GM19035 (cell line): ENCODE results near the gene LRRN2.

Experiments
- ATAC-seq: cut with Tn5 transposase; IDR thresholded peaks from one replicate; pipeline ENCODE4 v1.9.1; 2021; ENCODE audit not compliant: unreplicated experiment

Gene LRRN2

DNA sequence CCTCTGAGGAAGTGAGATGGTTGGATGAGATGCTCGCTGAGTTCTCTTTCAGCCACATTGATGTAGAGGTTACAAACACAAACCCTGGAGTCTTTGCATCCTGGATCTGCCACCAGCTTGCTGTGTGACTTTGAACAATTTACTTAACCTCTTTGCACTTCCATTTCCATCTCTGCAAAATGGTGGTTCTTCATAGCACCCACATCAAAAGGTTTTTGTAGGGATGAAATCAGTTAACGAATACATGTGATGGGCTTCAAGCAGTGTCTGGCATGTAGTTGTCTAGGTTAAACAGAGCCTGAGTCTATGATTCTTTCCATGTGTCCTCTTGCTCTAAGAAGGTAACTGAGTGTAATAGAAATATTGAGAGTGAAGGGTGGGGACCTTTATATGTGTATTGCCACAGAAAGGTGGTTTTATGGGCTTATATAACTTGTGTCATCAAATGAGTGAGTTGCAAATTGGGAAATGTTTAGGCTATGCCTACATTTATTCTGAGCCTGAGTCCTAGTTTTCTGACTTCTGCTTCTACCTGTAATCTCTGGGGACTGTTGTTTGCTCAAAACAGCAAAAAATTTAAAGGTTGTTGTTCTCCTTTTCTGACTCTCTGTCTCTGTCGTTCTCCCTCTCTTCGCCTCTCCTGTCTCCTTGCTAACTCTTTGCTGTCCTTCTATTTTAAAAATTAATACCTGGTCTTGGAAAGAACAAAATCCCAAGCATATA is 27.3 kb upstream of the LRRN2 start:
- no peak for ATAC-seq

DNA sequence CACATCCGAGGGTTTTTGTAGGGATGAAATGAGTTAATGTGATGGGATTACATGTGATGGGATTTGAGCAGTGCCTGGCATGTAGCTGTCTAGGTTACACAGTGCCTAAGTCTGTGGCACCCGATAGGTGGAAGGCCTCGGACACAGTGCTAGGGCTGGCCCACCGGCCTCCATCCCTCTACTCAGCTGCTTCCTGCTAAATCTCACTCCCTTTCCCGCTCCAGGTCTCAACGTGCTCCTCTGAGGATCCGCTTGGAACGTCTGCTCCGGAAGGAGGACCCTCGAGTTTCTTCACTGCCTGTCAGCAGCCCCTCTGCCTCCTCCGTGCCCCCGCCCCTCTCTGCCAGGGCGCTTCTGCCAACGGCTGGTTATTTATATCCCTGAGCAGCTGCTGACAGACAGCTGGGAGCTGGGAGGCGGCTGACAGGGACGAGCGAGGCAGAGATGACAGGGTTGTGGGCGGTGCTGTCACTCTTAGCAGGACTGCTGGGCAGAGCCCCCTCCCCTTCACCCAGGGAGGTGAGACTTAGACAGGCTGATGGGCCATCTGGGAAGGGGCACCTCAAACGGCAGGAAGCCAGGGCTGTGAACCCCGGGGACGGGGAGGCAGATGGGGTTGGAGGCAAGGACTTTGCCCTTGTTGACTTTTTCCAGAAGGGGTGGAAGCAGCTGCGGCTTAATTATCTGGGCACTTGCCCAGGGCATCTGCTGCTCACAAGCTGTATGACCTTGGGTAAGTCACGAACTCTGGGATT is 26.6 kb upstream of the LRRN2 start:
- ATAC-seq, result no peak

DNA sequence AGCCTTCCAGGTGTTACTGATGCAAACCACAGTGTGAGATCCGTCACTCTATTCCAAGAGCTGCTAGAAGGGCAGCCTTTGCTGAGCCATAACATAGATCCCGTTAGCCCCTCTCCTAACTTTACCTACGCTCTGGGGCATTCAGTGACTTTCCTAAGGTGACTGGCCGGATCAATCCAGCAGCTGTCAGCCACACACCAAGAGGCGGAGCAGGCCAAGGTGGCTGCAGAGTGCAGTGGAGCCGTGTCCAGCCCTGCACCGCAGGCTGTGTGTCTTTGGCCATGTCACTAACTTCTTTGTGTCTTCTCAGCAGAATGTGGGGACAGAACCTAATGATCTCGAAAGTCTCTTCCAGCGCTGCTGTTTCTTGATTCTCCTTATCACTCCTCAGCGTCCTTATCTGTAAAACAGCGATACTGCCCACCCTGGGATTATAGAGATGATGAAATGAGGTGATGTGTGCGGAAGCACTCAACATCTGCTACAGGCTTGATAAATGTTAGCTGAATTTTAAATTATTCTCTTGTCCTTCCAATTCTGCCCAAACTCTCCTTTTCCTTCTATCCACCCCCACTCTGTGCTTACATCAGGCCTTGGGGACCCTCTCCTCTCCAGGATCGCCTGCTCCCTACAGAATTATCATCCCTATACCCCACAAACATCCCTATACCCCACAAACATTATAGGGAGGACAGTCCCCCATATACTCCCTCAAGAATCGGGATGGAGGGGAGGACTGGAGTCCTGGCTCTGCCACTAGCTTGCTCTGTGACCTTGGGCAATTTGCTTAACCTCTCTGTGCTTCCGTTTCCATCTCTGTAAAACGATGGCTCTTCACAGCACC is 25.8 kb upstream of the LRRN2 start:
- ATAC-seq, result no peak

DNA sequence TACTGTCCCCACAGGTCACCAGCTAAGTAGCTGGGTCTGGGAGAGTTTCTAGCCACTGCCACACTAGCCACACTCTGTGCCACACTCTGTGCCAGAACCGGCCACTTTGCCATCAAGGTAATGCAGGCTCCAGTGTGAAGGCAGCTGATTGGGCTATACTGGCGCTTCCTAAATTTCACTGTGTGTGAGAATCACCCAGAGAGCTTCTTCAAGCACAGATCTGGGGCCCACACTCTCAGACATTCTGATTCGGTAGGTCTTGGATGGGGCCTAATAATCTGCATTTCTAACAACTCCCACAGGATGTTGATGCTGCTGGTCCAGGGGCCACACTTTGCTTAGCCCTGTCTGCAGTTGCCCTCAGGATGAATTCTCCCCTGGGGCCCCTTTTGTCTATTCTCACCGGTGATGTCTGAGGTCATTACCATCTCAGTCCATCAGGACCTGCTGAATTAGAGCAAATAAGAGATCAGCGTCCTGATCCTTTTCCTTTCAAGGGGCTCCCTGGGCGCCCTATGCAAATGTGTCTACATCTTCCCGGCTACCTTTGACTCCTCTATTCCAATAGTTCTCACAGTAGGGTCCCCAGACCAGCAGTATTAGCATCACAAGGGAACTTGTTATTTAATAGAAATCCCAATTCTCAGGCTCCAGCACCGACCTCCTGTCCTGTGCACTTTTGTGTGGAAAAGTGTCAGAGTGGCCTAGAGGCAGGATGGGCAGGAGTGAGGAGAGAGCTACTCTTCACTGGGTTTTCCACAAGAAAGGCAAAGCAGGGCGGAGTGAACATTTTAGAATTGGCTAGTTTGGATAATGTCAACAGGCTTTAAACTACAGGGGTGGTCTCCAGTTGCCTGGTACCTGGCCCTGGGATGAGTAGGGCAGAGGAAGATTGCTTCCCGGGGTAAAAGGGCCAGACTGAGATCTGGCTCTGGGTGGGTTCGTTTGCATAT is 24.7 kb upstream of the LRRN2 start:
- ATAC-seq, result no peak

DNA sequence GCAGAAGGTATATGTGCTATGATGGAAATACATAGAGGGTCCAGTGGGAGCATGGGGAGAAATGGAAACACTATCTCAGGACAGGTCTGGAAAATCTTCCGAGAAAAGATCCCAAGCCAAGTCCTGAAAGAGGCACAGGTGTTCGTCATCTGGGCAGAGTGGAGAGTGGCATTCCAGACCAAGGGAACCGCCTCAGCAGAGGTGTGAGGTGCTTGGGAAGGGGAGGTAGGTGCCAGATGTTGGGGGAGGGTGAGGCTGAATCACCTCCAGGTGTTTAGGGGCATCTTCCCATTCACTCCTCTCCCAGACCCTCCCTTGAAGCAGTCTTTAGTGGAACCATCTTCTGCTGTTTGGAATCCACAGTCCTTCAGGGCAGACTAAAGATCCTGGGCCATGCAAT is 23.5 kb upstream of the LRRN2 start:
- no peak for ATAC-seq

DNA sequence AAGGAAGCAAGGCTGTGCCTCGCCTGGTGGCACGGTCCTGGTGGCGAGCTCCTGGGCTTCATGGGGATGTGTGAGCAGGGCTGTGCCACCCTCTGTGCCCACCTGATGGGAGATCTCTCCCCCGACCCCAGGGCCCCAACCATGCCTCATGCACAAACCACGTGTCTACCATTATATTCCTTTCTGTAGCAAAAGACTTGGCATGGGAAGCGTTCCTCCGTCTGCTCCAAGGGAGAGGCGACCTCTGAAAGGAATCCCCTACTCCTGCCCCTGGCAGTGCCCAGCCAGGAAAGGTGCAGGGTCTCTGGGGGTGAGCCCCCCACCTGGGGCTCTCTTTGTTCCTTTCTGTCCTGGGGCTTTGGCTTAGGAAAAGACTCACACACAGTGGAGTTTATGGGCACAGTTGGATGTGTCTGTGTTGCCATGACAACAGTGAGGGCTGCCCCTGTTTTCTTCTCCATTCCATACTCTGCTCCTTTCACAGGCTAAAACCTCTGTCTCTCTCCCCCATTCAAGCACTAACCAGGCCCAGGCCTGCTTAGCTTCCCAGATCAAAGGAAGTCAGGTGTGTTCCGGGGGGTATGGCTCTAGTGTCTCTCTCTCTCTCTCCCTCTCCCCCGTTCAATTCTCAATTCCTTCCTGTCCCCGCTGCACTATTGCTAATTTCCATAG is 21.4 kb upstream of the LRRN2 start:
- no peak for ATAC-seq

DNA sequence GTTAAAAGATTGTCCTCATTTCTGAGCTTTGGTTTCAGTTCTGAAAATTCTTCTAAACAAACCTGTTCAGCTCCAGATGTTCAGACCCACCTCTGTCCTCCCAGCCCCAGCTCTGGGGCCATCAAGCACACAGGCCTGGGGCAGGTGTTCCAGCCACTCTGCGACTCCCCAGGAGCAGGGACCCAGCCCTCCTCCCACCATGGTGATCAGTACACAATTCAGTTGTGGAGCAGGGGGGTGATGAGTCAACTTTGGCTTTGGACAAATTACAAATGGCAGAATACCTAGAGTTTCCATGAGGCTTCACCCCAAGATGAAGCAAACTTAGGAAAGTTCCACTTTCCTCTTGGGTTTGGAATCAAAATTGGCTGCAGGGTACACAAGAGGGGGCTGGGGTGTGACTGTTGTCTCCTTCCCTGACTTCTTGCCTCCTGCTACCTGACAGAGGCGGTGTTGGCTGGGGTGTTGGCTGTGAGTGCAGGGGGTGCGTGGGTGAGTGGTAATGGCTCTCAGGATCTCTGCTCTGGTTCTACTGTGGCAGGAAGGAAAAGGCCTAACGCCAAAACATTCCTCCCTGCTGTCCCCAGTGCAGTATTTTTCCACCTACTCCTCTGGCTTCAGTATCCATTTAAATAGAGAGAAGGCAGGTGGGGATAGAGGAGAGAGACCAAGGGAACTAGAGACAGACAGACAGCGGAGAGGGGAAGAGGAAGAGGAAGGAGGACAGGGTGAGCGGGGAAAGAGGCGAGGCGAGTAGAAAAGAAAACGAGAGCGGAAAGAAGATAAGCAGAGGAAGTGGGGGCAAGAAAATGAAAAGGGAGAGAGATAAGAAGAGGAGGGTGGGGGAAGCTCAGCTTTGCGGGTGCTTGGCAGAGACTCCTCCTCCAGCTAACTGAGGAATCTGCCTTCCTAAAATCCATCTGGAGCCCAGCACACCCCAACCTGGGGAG is 20.6 kb upstream of the LRRN2 start:
- no peak for ATAC-seq

DNA sequence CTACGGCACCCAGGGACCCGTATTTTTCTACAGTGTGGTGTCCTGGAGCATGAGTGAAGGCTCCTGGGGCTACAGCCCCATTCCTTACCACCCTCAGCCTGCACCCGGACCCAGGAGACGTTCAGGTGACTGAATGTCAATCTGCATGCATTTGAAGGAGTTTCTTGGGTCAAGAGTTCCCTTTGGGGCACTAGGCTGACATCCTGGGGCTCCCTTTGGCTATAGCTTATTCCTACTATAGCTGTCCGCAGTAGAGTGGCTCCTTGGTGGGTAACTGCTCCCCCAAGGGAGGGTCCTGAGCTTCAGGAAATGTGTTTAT is 19.9 kb upstream of the LRRN2 start:
- no peak for ATAC-seq

DNA sequence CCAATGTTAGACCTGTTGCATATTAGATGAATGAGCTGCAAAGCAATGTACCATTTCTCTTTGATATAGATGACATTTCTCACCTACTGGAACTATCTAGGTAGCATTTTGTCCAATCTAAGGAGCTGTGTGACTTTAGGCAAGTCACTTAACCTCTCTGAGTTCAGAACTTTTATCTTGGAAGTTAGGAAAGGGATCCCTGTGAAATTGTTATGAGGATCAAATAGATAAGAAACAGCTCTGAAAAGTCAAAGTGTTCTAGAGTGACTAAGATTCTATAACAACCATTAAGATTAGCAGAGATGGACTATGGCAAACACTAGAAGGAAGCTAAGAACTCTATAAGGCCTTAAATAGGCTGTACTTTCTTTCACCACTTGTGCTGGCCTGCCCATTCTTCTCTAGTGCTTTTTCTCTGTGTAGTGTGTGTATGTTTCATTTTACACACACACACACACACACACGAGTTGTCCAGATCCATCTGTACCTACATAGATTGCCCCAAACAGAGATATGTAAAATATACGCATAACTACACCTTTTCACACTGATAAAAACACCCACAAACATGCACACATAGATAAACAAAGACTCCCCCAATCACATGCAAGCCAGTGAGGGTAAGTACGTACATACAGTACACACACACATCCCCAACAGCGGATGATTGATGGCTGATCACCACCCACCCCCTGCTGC is 19.4 kb upstream of the LRRN2 start:
- ATAC-seq, result no peak

DNA sequence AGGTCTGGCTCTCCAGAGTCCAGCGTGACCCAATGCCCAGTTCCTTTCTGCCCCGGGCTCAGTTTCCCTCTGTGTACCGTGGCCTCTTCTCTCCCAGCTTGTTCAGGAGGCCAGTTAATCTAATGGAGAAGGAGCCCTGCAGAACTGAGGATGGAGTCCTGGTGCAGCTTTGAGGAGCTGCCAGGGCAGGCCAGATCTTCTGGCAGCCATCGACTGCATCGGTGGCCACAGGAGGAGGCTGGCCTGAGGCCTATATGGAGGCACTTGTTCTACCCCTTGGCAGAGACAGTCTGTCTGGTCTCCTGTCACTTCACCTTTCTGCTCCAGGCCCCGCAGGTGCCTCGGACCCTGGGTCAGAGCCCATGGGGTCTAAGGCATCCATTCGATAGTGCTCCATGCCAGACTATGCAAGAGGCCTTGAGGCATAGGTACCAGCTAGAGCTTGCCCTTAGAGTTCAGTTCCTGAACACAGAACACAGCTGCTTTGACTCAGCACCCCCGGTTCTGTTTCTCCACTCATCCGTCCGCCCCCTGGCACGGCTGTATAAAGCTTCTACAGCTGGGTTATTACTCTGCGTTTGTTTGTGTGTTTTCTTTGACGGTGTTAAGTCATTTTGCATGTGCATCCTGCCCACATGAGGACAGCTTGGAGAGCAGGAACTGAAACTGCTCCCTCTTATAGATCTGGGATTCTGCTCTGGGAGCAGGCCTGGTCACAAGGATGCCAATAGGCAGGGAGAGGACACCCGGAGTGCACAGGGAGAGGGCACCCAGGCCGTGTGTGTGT is 18.5 kb upstream of the LRRN2 start:
- no peak for ATAC-seq

DNA sequence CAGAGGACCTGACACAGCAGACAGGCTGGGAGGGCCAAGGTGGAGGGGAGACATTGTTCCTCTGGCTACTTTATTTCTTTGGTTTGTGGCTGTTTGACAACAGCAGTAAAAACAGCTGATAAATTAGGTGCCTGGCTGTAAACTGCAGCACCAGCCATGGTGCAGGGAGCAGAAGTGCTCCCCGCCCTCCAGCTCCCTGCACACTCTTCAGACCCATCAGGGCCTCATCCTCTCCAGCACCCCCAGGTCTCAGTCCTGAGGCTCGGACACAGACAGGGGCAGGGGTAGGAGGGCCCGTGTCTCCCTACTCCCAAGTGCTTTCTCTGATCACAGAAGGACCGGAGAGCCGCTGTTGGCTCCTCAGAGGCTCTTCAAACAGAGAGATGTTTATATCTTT is 17.7 kb upstream of the LRRN2 start:
- ATAC-seq, result no peak

DNA sequence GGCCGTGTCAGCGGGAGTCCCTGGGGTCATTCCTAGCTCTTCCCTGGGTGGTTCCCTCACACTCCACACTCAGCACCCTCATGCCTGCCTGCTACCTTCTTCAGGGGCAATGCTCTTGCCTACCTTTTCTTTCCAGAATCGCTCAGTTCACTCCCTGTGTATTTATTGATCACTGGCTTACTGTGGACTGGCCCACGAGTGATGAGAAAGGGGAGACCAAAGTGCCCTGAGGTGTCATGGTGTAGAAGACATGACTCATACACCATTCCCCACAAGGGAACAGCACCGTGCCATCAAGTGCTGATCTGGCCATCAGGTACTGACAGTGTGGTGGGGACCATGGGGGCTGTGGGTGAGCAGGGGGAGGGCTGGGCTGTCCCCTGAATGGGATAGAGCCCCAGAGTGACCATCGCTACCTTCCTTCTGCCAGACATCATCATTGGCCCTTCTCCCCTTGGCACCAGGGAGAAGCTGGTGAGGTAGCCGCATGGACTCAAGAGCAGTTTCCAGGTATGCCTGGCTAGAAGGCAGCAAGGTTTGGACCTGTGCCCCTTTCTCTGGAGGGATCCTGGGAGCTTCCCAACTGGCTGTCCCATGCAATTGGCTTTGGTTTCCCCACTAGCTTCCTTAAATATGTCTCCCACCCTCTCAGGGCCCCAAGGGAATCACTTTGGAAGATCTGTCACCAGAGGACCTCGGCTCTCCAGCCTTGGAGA is 17.2 kb upstream of the LRRN2 start:
- ATAC-seq, result no peak

DNA sequence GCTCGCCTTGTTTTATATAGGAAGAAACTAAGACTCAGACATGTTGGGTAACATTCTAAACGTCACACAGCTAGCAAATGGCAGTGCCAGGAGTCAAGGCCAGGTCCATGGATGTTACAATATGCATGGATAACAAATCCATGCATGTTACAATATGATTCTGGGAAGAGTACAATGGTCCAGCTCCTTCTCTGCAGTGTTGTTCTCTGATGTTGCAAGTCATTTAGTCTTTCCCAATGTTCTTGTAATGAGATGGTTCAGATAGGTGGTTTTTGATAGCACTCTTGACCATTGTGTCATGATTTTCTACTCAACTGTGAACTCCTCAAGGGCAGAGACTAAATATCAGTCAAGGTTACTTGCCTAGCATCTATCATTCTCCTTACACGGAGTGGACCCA is 15.7 kb upstream of the LRRN2 start:
- no peak for ATAC-seq

DNA sequence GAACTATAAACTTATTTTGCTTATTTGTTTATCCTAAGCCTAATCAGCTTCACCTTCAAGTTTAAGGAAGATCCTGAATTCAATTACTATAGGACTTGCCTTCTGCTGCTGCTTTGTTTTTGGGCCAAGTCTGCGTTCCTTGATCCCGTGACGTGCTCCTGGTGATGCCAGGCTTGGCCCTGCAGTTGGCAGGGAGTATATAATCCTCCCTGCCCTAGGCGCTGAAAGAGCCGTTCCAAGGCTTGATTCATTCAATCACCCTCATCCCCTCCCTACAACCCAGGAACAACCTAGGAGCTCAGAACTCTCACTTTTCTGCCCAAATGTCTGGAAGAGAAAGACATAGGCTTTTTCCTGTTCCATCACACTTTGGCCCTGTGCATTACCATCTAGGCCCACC is 12.4 kb upstream of the LRRN2 start:
- no peak for ATAC-seq

DNA sequence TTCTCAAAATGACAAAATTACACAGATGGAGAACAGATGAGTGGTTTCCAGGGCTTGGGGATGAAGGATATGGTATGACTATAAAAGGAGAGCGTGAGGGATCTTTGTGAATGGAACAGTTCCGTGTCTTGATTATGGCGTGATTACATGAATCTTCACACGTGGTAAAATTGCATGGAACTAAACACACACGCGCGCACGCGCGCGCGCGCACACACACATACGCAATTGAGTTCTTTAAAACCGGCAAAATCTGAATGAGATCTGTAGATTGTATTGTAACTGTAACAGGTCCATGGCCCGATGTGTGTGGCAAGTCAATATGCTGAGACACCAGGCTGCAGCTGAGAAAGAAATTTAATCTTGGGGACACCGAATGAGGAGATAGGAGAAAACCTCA is 11.1 kb upstream of the LRRN2 start:
- ATAC-seq, result no peak

DNA sequence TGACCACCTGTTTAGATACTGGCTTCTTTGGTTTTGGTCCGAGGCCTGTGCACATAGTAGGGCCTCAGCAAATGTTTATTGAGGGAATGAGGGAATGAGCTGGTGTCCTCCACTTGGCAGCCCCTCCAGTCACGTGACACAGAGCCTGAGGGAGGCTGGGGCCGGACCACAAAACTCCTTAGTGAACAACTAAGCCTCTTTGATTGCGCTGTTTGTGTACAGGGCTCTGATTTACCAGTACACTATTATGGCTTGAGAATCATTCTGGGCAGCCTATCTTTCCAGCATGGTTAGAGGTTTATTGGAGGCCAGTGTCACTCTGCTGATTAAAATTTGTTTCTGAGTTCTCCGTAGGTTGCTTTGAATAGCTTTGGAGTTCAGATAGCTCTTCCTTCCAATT is 10.2 kb upstream of the LRRN2 start:
- no peak for ATAC-seq

DNA sequence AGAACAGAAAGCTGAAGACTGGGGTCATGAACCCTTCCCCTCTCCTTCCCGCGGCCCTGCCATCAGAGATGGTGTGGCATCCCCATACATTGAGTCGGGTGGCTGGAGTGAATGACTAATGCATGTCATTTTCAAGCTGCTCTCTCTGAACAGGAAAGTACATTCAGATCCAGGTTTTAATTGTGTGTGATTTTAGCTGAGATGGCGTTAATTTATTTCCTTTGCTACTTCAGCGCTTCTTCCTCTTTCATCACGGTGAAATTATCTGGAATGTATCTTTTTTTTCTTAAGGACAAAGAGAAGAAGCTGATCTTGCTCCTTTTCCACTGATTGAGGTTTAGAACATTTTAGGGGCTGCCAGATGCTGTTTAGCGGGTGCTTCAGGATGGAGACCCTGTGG is 8.6 kb upstream of the LRRN2 start:
- ATAC-seq, result no peak
